ENCODE results near the gene CMKLR1. TPM values are rescaled to one million over a fixed set of nuclear protein-coding genes. Genes with fewer than 3 reads are reported as not detected.

CMKLR1 gene
- total and polyA plus RNA-seq, 9 of the 15 experiments (the other 6 are each of a cell fraction or from before 2014, with no cell fraction given) = 0.11 to 1.4 (median 0.20) TPM

DNA sequence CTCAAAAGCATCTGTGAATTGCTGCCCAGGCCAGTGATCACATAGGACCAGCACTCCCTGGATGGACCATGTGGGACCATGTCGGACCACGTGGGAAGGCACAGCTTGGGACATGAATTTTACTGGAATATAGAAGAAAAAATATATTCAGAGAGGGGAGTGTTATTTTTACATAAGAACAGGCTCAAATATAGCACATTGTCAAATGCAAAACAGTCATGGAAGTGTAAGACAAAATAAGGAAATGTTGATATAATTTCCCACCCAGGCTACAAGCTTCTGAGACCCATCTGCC is 68.3 kb downstream of the CMKLR1 start:
- intact Hi-C loops (cut with micrococcal nuclease) = no loop called here
- Histone ChIP-seq H3K4me3 (no peak overlapping the region), H3K9ac (ENCODE audit: insufficient read depth in 1 of 2, low read depth in 2 of 2, low read length in 2 of 2) (no peak overlapping the region), H3K4me1 (replicated peaks in 1 of 2; ENCODE audit: control insufficient read depth in 2 of 2, insufficient read depth in 2 of 2, low read length in 2 of 2) (peaks cover 0 to 9% of the 10 kb centered on the region in 2 experiments; a peak in 3 of 5 replicates), H3K27me3 (ENCODE audit: control insufficient read depth in 2 of 2, insufficient read depth in 2 of 2, low read length in 2 of 2) (peaks cover 4 to 6% of the 10 kb centered on the region in 2 experiments; a peak in 1 of 5 replicates), H3K9me1 (ENCODE audit: control insufficient read depth, insufficient read depth, low read length) (no peaks in the 10 kb centered on the region), H4K20me1 (replicated peaks; ENCODE audit: control insufficient read depth, insufficient read depth, low read length) (no peaks in the 10 kb centered on the region), H2AFZ (ENCODE audit: low read depth, low read length) (no peak overlapping the region), H3K36me3 (ENCODE audit: control insufficient read depth, insufficient read depth, low read length) (no peaks in the 10 kb centered on the region), H3K4me2 (ENCODE audit: insufficient read depth, low read length) (no peak overlapping the region), H3K79me2 (ENCODE audit: control insufficient read depth, insufficient read depth, low read length) (no peaks in the 10 kb centered on the region), H3K27ac (ENCODE audit: extremely low read depth, low read depth, low read length) (no peak overlapping the region), H3K9me3 (replicated peaks; ENCODE audit: control insufficient read depth, insufficient read depth, low read depth, low read length) (no peaks in the 10 kb centered on the region)
- FAIRE-seq (no peak), ATAC-seq (no peak), DNase-seq (ENCODE audit: extremely low read depth in 1 of 4, low spot score in 3 of 4) (no peak)
- WGBS (ENCODE audit: insufficient coverage, low coverage, missing lambda C conversion rate) = 0% methylated on average over 2 of the region's 2 CpGs
- in situ Hi-C loops (cut with MboI) = no loop called here
- ChIA-PET POLR2A (interaction anchor here (0.7 to 1.3 kb wide), 3 partner anchors 16 to 82 kb away, joined by 4 to 5 read pairs (median 5); no protein-coding TSS in a partner anchor), CTCF (ENCODE audit: low intra/inter-chr PET ratio) (no interaction called here)
- BruUV-seq (replicated peaks) = no TSS peak
- TF ChIP-seq ZNF583 (CRISPR knock-in tag; IDR thresholded peaks at IDR 0.05) (no peak), ZFX (CRISPR knock-in tag; IDR thresholded peaks at IDR 0.05) (no peak), NR2C2 (CRISPR knock-in tag; IDR thresholded peaks at IDR 0.05) (no peak), NR2C2 (tag; IDR thresholded peaks at IDR 0.05) (no peak), CREB1 (IDR thresholded peaks at IDR 0.05) (no peak), CREB1 (CRISPR knock-in tag; IDR thresholded peaks at IDR 0.05) (no peak), NCOA1 (IDR thresholded peaks at IDR 0.05; ENCODE audit: low read depth) (no peak), CHD1 (IDR thresholded peaks at IDR 0.05; ENCODE audit: low read length) (no peak), SAFB (IDR thresholded peaks at IDR 0.05; ENCODE audit: borderline replicate concordance, low read depth, low read length) (no peak)
- TF ChIP-seq, protein P1, sequence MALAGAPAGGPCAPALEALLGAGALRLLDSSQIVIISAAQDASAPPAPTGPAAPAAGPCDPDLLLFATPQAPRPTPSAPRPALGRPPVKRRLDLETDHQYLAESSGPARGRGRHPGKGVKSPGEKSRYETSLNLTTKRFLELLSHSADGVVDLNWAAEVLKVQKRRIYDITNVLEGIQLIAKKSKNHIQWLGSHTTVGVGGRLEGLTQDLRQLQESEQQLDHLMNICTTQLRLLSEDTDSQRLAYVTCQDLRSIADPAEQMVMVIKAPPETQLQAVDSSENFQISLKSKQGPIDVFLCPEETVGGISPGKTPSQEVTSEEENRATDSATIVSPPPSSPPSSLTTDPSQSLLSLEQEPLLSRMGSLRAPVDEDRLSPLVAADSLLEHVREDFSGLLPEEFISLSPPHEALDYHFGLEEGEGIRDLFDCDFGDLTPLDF (CRISPR knock-in tag; IDR thresholded peaks at IDR 0.05) = no peak
- TF ChIP-seq, protein P2, sequence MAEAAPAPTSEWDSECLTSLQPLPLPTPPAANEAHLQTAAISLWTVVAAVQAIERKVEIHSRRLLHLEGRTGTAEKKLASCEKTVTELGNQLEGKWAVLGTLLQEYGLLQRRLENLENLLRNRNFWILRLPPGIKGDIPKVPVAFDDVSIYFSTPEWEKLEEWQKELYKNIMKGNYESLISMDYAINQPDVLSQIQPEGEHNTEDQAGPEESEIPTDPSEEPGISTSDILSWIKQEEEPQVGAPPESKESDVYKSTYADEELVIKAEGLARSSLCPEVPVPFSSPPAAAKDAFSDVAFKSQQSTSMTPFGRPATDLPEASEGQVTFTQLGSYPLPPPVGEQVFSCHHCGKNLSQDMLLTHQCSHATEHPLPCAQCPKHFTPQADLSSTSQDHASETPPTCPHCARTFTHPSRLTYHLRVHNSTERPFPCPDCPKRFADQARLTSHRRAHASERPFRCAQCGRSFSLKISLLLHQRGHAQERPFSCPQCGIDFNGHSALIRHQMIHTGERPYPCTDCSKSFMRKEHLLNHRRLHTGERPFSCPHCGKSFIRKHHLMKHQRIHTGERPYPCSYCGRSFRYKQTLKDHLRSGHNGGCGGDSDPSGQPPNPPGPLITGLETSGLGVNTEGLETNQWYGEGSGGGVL (CRISPR knock-in tag; IDR thresholded peaks at IDR 0.05) = no peak
- TF ChIP-seq, protein P3, sequence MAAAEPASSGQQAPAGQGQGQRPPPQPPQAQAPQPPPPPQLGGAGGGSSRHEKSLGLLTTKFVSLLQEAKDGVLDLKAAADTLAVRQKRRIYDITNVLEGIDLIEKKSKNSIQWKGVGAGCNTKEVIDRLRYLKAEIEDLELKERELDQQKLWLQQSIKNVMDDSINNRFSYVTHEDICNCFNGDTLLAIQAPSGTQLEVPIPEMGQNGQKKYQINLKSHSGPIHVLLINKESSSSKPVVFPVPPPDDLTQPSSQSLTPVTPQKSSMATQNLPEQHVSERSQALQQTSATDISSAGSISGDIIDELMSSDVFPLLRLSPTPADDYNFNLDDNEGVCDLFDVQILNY (CRISPR knock-in tag; IDR thresholded peaks at IDR 0.05) = no peak
- TF ChIP-seq, protein P4, sequence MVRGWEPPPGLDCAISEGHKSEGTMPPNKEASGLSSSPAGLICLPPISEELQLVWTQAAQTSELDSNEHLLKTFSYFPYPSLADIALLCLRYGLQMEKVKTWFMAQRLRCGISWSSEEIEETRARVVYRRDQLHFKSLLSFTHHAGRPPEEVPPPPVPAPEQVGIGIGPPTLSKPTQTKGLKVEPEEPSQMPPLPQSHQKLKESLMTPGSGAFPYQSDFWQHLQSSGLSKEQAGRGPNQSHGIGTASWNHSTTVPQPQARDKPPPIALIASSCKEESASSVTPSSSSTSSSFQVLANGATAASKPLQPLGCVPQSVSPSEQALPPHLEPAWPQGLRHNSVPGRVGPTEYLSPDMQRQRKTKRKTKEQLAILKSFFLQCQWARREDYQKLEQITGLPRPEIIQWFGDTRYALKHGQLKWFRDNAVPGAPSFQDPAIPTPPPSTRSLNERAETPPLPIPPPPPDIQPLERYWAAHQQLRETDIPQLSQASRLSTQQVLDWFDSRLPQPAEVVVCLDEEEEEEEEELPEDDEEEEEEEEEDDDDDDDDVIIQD (CRISPR knock-in tag; IDR thresholded peaks at IDR 0.05) = no peak
- TF ChIP-seq, protein P5, sequence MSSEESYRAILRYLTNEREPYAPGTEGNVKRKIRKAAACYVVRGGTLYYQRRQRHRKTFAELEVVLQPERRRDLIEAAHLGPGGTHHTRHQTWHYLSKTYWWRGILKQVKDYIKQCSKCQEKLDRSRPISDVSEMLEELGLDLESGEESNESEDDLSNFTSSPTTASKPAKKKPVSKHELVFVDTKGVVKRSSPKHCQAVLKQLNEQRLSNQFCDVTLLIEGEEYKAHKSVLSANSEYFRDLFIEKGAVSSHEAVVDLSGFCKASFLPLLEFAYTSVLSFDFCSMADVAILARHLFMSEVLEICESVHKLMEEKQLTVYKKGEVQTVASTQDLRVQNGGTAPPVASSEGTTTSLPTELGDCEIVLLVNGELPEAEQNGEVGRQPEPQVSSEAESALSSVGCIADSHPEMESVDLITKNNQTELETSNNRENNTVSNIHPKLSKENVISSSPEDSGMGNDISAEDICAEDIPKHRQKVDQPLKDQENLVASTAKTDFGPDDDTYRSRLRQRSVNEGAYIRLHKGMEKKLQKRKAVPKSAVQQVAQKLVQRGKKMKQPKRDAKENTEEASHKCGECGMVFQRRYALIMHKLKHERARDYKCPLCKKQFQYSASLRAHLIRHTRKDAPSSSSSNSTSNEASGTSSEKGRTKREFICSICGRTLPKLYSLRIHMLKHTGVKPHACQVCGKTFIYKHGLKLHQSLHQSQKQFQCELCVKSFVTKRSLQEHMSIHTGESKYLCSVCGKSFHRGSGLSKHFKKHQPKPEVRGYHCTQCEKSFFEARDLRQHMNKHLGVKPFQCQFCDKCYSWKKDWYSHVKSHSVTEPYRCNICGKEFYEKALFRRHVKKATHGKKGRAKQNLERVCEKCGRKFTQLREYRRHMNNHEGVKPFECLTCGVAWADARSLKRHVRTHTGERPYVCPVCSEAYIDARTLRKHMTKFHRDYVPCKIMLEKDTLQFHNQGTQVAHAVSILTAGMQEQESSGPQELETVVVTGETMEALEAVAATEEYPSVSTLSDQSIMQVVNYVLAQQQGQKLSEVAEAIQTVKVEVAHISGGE (CRISPR knock-in tag; IDR thresholded peaks at IDR 0.05) = no peak

Measured in K562 (cell line).